H1 (cell line): ENCODE measurements around the gene TRIM24. TPM values are rescaled to one million over a fixed set of nuclear protein-coding genes. Genes with fewer than 3 reads are reported as not detected.

Experiments used
- CTCF ChIA-PET: fragments of 300-600 bp; sonication (Branson Sonifier 250); formaldehyde crosslinking; loops from one replicate; lab custom pipeline; 2021; ENCODE audit not compliant: partially characterized antibody; lab: Charles Lee
- POLR2A ChIA-PET: fragments of 300-600 bp; sonication (Branson Sonifier 250); formaldehyde crosslinking; loops from one replicate; lab custom pipeline; 2021; ENCODE audit warnings: inconsistent platforms; ENCODE audit not compliant: partially characterized antibody; lab: Charles Lee
- DNase-seq, 2 experiments: peaks; one replicate each; pipeline versions ENCODE4 v3.0.0 to v3.0.0-alpha.2; 2010 to 2022; ENCODE audit warnings: low spot score in 2 of 2, low read depth in 1 of 2, mixed read lengths in 1 of 2
- FAIRE-seq: peaks from 2 replicates; lab custom pipeline; 2011; peaks lifted over from hg19 to GRCh38; lab: Jason Lieb, UNC
- H2AFZ ChIP-seq: 2 replicates; pipeline ENCODE4 v1.8.1; 2012; ENCODE audit warnings: low read length, inconsistent platforms
- H2AK5ac ChIP-seq: 2 replicates; pipeline ENCODE4 v1.6.1; 2013; ENCODE audit warnings: low read depth, low read length
- H2BK120ac ChIP-seq: replicated peaks from 2 replicates; pipeline ENCODE3; 2013; ENCODE audit warnings: low read depth, low read length, inconsistent platforms
- H2BK12ac ChIP-seq: 2 replicates; pipeline ENCODE4 v1.6.1; 2013; ENCODE audit warnings: low read depth, low read length
- H2BK15ac ChIP-seq: 2 replicates; pipeline ENCODE4 v1.6.1; 2013; ENCODE audit warnings: low read length
- H2BK20ac ChIP-seq: 2 replicates; pipeline ENCODE4 v1.6.1; 2013; ENCODE audit warnings: low read length
- H2BK5ac ChIP-seq: 2 replicates; pipeline ENCODE4 v1.6.1; 2013; ENCODE audit warnings: low read depth, low read length
- H3K14ac ChIP-seq: 2 replicates; pipeline ENCODE4 v1.6.1; 2013; ENCODE audit warnings: inconsistent platforms; ENCODE audit not compliant: insufficient read length
- H3K18ac ChIP-seq: 2 replicates; pipeline ENCODE4 v1.6.1; 2013; ENCODE audit warnings: low read length; ENCODE audit errors: extremely low read depth
- H3K23ac ChIP-seq: 2 replicates; pipeline ENCODE4 v1.6.1; 2013; ENCODE audit warnings: inconsistent platforms; ENCODE audit not compliant: insufficient read length
- H3K23me2 ChIP-seq: 2 replicates; pipeline ENCODE4 v1.6.1; 2013; ENCODE audit warnings: low read depth, low read length
- H3K27ac ChIP-seq: 2 replicates; pipeline ENCODE4 v1.6.1; 2011; ENCODE audit warnings: low read depth, low read length, inconsistent platforms
- H3K27me3 ChIP-seq, 4 experiments: replicated peaks in 1 of 4; 1 replicate in 1 of 4; 2 replicates in 3 of 4; pipeline versions ENCODE4 v1.6.1 to v1.8.1; 2011 to 2013; ENCODE audit warnings: low read length in 3 of 4, mild to moderate bottlenecking in 3 of 4, inconsistent platforms in 2 of 4, mixed read lengths in 2 of 4, moderate library complexity in 1 of 4; ENCODE audit not compliant: control insufficient read depth in 3 of 4, insufficient read depth in 3 of 4; ENCODE audit errors: extremely low read depth in 1 of 4
- H3K36me3 ChIP-seq, 4 experiments: 2 replicates each; pipeline versions ENCODE4 v1.6.1 to v1.8.1; 2011 to 2013; ENCODE audit warnings: mild to moderate bottlenecking in 4 of 4, low read length in 3 of 4, moderate library complexity in 2 of 4, control low read depth in 1 of 4, inconsistent platforms in 1 of 4; ENCODE audit not compliant: insufficient read depth in 4 of 4, control insufficient read depth in 2 of 4
- H3K4ac ChIP-seq: replicated peaks from 2 replicates; pipeline ENCODE3; 2013; ENCODE audit warnings: low read length, low read depth, mixed read lengths, inconsistent platforms; ENCODE audit not compliant: insufficient read length
- H3K4me1 ChIP-seq, 4 experiments: replicated peaks in 1 of 4; 1 replicate in 1 of 4; 2 replicates in 3 of 4; pipeline versions ENCODE4 v1.6.1 to v1.8.1; 2011 to 2013; ENCODE audit warnings: low read length in 3 of 4, inconsistent platforms in 2 of 4, mixed read lengths in 1 of 4; ENCODE audit not compliant: insufficient read depth in 4 of 4, control insufficient read depth in 3 of 4
- H3K4me2 ChIP-seq, 2 experiments: 2 replicates each; pipeline versions ENCODE4 v1.6.1 to v1.8.1; 2011 to 2013; ENCODE audit warnings: low read depth in 2 of 2, low read length in 2 of 2, control low read depth in 1 of 2, inconsistent platforms in 1 of 2, mild to moderate bottlenecking in 1 of 2; ENCODE audit not compliant: insufficient read depth in 1 of 2
- H3K4me3 ChIP-seq, 4 experiments: fragments of 200-600, 300-600 bp in 1 of 4; sonication (generic), shearing (Covaris generic), sonication (Bioruptor Twin) in 1 of 4; 2 replicates each; pipeline versions ENCODE4 v1.5.1 to v1.8.1; 2011 to 2016; ENCODE audit warnings: low read length in 4 of 4, low read depth in 3 of 4, control low read depth in 2 of 4, inconsistent platforms in 2 of 4, mild to moderate bottlenecking in 2 of 4, mixed read lengths in 1 of 4, moderate library complexity in 1 of 4; ENCODE audit not compliant: insufficient read depth in 2 of 4; ENCODE audit errors: extremely low read depth in 1 of 4
- H3K56ac ChIP-seq: replicated peaks from 2 replicates; pipeline ENCODE3; 2013; ENCODE audit warnings: low read depth, mild to moderate bottlenecking, mixed read lengths, low read length, inconsistent platforms; ENCODE audit not compliant: insufficient read length
- H3K79me1 ChIP-seq: 2 replicates; pipeline ENCODE4 v1.6.1; 2013; ENCODE audit warnings: low read depth, low read length, control low read depth
- H3K79me2 ChIP-seq, 2 experiments: 2 replicates each; pipeline versions ENCODE4 v1.6.1 to v1.8.1; 2012 to 2013; ENCODE audit warnings: low read length in 2 of 2, mild to moderate bottlenecking in 2 of 2, inconsistent platforms in 1 of 2; ENCODE audit not compliant: insufficient read depth in 2 of 2, control insufficient read depth in 1 of 2
- H3K9ac ChIP-seq, 4 experiments: replicated peaks in 1 of 4; 1 replicate in 1 of 4; 2 replicates in 3 of 4; pipeline versions ENCODE4 v1.6.1 to v1.8.1; 2011 to 2013; ENCODE audit warnings: low read depth in 3 of 4, low read length in 3 of 4, control low read depth in 2 of 4, mild to moderate bottlenecking in 2 of 4, moderate library complexity in 2 of 4, inconsistent platforms in 1 of 4; ENCODE audit errors: extremely low read depth in 1 of 4
- H3K9me3 ChIP-seq, 2 experiments: 2 replicates each; pipeline versions ENCODE4 v1.6.1 to v1.8.1; 2012 to 2013; ENCODE audit warnings: mild to moderate bottlenecking in 2 of 2, moderate library complexity in 2 of 2, control low read depth in 1 of 2, inconsistent platforms in 1 of 2, low read depth in 1 of 2, low read length in 1 of 2, mixed read lengths in 1 of 2; ENCODE audit not compliant: insufficient read depth in 2 of 2
- H4K20me1 ChIP-seq, 2 experiments: replicated peaks in 1 of 2; 2 replicates each; pipeline versions ENCODE3 to v1.8.1; 2011 to 2013; ENCODE audit warnings: inconsistent platforms in 2 of 2, low read length in 2 of 2, mild to moderate bottlenecking in 1 of 2; ENCODE audit not compliant: insufficient read depth in 2 of 2, control insufficient read depth in 1 of 2
- H4K5ac ChIP-seq: 2 replicates; pipeline ENCODE4 v1.6.1; 2013; ENCODE audit warnings: low read length, low read depth, mixed read lengths, inconsistent platforms; ENCODE audit not compliant: insufficient read length
- H4K8ac ChIP-seq: 2 replicates; pipeline ENCODE4 v1.8.0; 2013; ENCODE audit warnings: mild to moderate bottlenecking, moderate library complexity, low read length, inconsistent platforms; ENCODE audit not compliant: insufficient read depth; ENCODE audit errors: extremely low read depth
- H4K91ac ChIP-seq: replicated peaks from 2 replicates; pipeline ENCODE3; 2013; ENCODE audit warnings: low read length, mixed read lengths, inconsistent platforms; ENCODE audit not compliant: insufficient read length
- ATF3 ChIP-seq: IDR thresholded peaks from 2 replicates; pipeline ENCODE4 v1.6.1; 2011; ENCODE audit warnings: low read depth, mild to moderate bottlenecking, low read length; ENCODE audit not compliant: insufficient read depth
- BACH1 ChIP-seq: IDR thresholded peaks from 2 replicates; pipeline ENCODE4 v1.6.1; 2012; ENCODE audit warnings: low read length, improper control_type of control experiment
- GABPA ChIP-seq: IDR thresholded peaks from 2 replicates; pipeline ENCODE4 v1.6.1; 2011; ENCODE audit warnings: mild to moderate bottlenecking, low read length, moderate library complexity, borderline replicate concordance; ENCODE audit not compliant: insufficient read depth
- MAFK ChIP-seq: IDR thresholded peaks from 2 replicates; pipeline ENCODE4 v1.6.1; 2012; ENCODE audit warnings: low read depth, mild to moderate bottlenecking, improper control_type of control experiment, low read length
- POLR2AphosphoS5 ChIP-seq: IDR thresholded peaks from 2 replicates; pipeline ENCODE4 v1.6.1; 2011; ENCODE audit warnings: low read depth, low read length
- POU5F1 ChIP-seq: IDR thresholded peaks from 2 replicates; pipeline ENCODE4 v1.6.1; 2011; ENCODE audit warnings: low read depth, mild to moderate bottlenecking, low read length, moderate library complexity
- RFX5 ChIP-seq: IDR thresholded peaks from 2 replicates; pipeline ENCODE4 v1.6.1; 2011; ENCODE audit warnings: low read depth, low read length, improper control_type of control experiment, borderline replicate concordance
- TAF1 ChIP-seq: IDR thresholded peaks from 2 replicates; pipeline ENCODE4 v1.6.1; 2011; ENCODE audit warnings: mild to moderate bottlenecking, low read depth, low read length
- WGBS, 2 experiments: shearing (Covaris generic) in 1 of 2; methylation state at CpG; one replicate each; pipeline versions ENCODE4 v1.1.6 to v1.1.7; 2013 to 2015; ENCODE audit warnings: low lambda C conversion rate in 2 of 2, mixed read lengths in 2 of 2, inconsistent platforms in 1 of 2, low coverage in 1 of 2, missing lambda C conversion rate in 1 of 2; ENCODE audit not compliant: insufficient replicate concordance in 2 of 2, insufficient coverage in 1 of 2, insufficient read length in 1 of 2; ENCODE audit errors: extremely low coverage in 1 of 2, missing lambda C conversion rate in 1 of 2; 5-methylcytosine and 5-hydroxymethylcytosine counted together
- polyA plus RNA-seq, 7 experiments: library from polyadenylated mRNA; depleted of rRNA in 3 of 7; stranded (reverse) in 5 of 7; unstranded in 2 of 7; fragments of >200 nt in 5 of 7; fragments of 200-250 nt in 2 of 7; gene quantifications; 1 replicate in 5 of 7; 2 replicates in 1 of 7; 4 replicates in 1 of 7; pipeline versions ENCODE4 v1.2.1 to v1.2.3, GENCODE V29; 2011 to 2013; ENCODE audit warnings: missing spikeins in 2 of 7, mixed read lengths in 2 of 7
- total RNA-seq: library from RNA; stranded (reverse); fragmentation: NEBNext Ultra II Directional; extraction: Animal tissue kit (Norgen Biotek cat#: 25700); gene quantifications from 2 replicates; pipeline ENCODE4 v1.2.1, GENCODE V29; 2021

The TRIM24 gene
- total and polyA plus RNA-seq, 2 of the 8 experiments (the other 6 are each of a cell fraction or from before 2014, with no cell fraction given): 67.6 to 149 TPM

GRCh38 chr7:138554674-138555073, 94.6 kb downstream of the TRIM24 start:
- peaks cover 27 to 36% of the 10 kb centered on the region in 2 experiments for H3K9me3 ChIP-seq
- H3K14ac ChIP-seq: no peak overlapping the region
- H3K79me2 ChIP-seq: peaks cover 4 to 48% of the 10 kb centered on the region in 2 experiments; a peak in 3 of 4 replicates
- no peak overlapping the region for H2AK5ac ChIP-seq
- H2BK5ac ChIP-seq: no peak overlapping the region
- WGBS, 2 experiments: 94% methylated on average over 4 of the region's 4 CpGs; no CpG with 5 or more reads in 1 of the 2 experiments
- no peak overlapping the region for H2BK120ac ChIP-seq
- peaks cover 3% of the 10 kb centered on the region; the same call in 1 of the 2 replicates for H3K23me2 ChIP-seq
- H3K56ac ChIP-seq: no peak overlapping the region
- H3K9ac ChIP-seq: no peak overlapping the region
- no peak for FAIRE-seq
- POLR2A ChIA-PET: interaction anchor here (1.1 kb wide), 1 partner anchor 95 kb away, joined by 3 read pairs; the partner anchor contains the start of gene TRIM24
- H2BK12ac ChIP-seq: no peak overlapping the region
- no peak for DNase-seq
- H3K4me1 ChIP-seq: no peaks in the 10 kb centered on the region
- H4K5ac ChIP-seq: no peak overlapping the region
- no peak overlapping the region for H2BK20ac ChIP-seq
- H3K4me3 ChIP-seq: no peak overlapping the region
- no peak overlapping the region for H2BK15ac ChIP-seq
- peaks cover 55 to 100% (median 96%) of the 10 kb centered on the region in 4 experiments for H3K36me3 ChIP-seq
- no peak overlapping the region for H3K23ac ChIP-seq
- TF ChIP-seq GABPA (no peak), POLR2AphosphoS5 (no peak), RFX5 (no peak), ATF3 (no peak), TAF1 (no peak), BACH1 (no peak), POU5F1 (no peak), MAFK (no peak)
- TF ChIP-seq, all 59 proteins: peak for 0
- Histone ChIP-seq H3K79me1 (peaks cover under 1% of the 10 kb centered on the region; the same call in 1 of the 2 replicates), H4K20me1 (no peaks in the 10 kb centered on the region), H3K4me2 (no peak overlapping the region), H2AFZ (no peak overlapping the region), H4K8ac (peak overlapping the region; percentile 71; the same call in 1 of the 2 replicates), H3K4ac (no peak overlapping the region), H3K27ac (no peak overlapping the region), H3K18ac (no peak overlapping the region), H4K91ac (no peak overlapping the region), H3K27me3 (no peaks in the 10 kb centered on the region)
- CTCF ChIA-PET: no interaction called here
